ENCODE measurements around the gene ISYNA1.

The ISYNA1 gene

GRCh38 chr19:18452386-18452785 is 14.5 kb upstream of the ISYNA1 start:
- H3K27me3 ChIP-seq (ENCODE audit: control insufficient read depth, insufficient read depth, low read length), result no peaks in the 10 kb centered on the region
- TF ChIP-seq, protein P1, sequence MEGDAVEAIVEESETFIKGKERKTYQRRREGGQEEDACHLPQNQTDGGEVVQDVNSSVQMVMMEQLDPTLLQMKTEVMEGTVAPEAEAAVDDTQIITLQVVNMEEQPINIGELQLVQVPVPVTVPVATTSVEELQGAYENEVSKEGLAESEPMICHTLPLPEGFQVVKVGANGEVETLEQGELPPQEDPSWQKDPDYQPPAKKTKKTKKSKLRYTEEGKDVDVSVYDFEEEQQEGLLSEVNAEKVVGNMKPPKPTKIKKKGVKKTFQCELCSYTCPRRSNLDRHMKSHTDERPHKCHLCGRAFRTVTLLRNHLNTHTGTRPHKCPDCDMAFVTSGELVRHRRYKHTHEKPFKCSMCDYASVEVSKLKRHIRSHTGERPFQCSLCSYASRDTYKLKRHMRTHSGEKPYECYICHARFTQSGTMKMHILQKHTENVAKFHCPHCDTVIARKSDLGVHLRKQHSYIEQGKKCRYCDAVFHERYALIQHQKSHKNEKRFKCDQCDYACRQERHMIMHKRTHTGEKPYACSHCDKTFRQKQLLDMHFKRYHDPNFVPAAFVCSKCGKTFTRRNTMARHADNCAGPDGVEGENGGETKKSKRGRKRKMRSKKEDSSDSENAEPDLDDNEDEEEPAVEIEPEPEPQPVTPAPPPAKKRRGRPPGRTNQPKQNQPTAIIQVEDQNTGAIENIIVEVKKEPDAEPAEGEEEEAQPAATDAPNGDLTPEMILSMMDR (IDR thresholded peaks at IDR 0.05), result no peak
- no peaks in the 10 kb centered on the region for H3K4me1 ChIP-seq
- no peak overlapping the region for H2AFZ ChIP-seq
- no peaks in the 10 kb centered on the region for H3K36me3 ChIP-seq (ENCODE audit: control insufficient read depth, insufficient read depth, low read length)
- H3K4me2 ChIP-seq (ENCODE audit: low read length), result no peak overlapping the region
- H3K79me2 ChIP-seq, result peaks cover 26% of the 10 kb centered on the region
- no peak overlapping the region for H3K27ac ChIP-seq
- no peaks in the 10 kb centered on the region for H3K9me3 ChIP-seq (ENCODE audit: control insufficient read depth, low read length)
- H3K9ac ChIP-seq, result no peak overlapping the region
- H3K4me3 ChIP-seq (ENCODE audit: low read depth, low read length), result no peak overlapping the region

GRCh38 chr19:18450931-18451836 is 13.3 kb upstream of the ISYNA1 start:
- H3K27me3 ChIP-seq (ENCODE audit: control insufficient read depth, insufficient read depth, low read length), result no peaks in the 10 kb centered on the region

GRCh38 chr19:18450021-18450930 is 12.3 kb upstream of the ISYNA1 start:
- TF ChIP-seq, protein P1 (IDR thresholded peaks at IDR 0.05), result no peak
- Histone ChIP-seq H3K79me2 (peaks cover 29% of the 10 kb centered on the region), H2AFZ (no peak overlapping the region), H3K27me3 (ENCODE audit: control insufficient read depth, insufficient read depth, low read length) (no peaks in the 10 kb centered on the region), H3K4me2 (ENCODE audit: low read length) (no peak overlapping the region), H3K36me3 (ENCODE audit: control insufficient read depth, insufficient read depth, low read length) (no peaks in the 10 kb centered on the region), H3K27ac (no peak overlapping the region), H3K9me3 (ENCODE audit: control insufficient read depth, low read length) (no peaks in the 10 kb centered on the region), H3K9ac (no peak overlapping the region), H3K4me3 (ENCODE audit: low read depth, low read length) (no peak overlapping the region), H3K4me1 (no peaks in the 10 kb centered on the region)

More at GRCh38 chr19:18450931-18451836, 13.3 kb upstream of the ISYNA1 start:
- no peak overlapping the region for H3K27ac ChIP-seq
- no peak overlapping the region for H3K9ac ChIP-seq
- no peaks in the 10 kb centered on the region for H3K4me1 ChIP-seq
- no peaks in the 10 kb centered on the region for H3K36me3 ChIP-seq (ENCODE audit: control insufficient read depth, insufficient read depth, low read length)
- no peak overlapping the region for H3K4me2 ChIP-seq (ENCODE audit: low read length)
- H3K4me3 ChIP-seq (ENCODE audit: low read depth, low read length), result no peak overlapping the region
- H3K9me3 ChIP-seq (ENCODE audit: control insufficient read depth, low read length), result no peaks in the 10 kb centered on the region
- peaks cover 29% of the 10 kb centered on the region for H3K79me2 ChIP-seq
- TF ChIP-seq, protein P1 (IDR thresholded peaks at IDR 0.05), result peak; percentile 98
- no peak overlapping the region for H2AFZ ChIP-seq

DNA sequence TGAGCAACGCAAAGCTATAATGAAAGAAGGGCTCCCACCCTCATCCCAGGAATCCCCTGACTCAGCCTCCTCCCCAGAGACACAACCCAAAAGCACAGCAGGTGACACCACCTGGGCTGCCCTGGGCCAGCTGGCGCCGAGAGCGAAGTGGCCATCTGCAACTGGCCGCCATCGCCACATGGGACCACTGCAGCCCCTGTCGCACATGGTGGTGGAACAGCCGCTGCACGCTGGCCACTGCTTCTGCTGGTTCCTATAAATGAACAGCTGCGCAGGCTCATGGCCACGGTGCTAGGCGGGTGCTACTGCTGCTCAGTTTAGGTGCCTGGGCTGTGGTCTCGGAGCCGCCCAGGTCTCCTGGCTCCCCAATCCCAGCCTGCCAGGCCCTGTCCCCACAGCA is 11.6 kb upstream of the ISYNA1 start:
- Histone ChIP-seq H3K79me2 (peaks cover 32% of the 10 kb centered on the region), H2AFZ (no peak overlapping the region), H3K36me3 (ENCODE audit: control insufficient read depth, insufficient read depth, low read length) (no peaks in the 10 kb centered on the region), H3K27ac (no peak overlapping the region), H3K9me3 (ENCODE audit: control insufficient read depth, low read length) (no peaks in the 10 kb centered on the region), H3K4me2 (ENCODE audit: low read length) (no peak overlapping the region), H3K4me1 (no peaks in the 10 kb centered on the region), H3K27me3 (ENCODE audit: control insufficient read depth, insufficient read depth, low read length) (no peaks in the 10 kb centered on the region), H3K4me3 (ENCODE audit: low read depth, low read length) (no peak overlapping the region), H3K9ac (no peak overlapping the region)
- TF ChIP-seq, protein P1 (IDR thresholded peaks at IDR 0.05), result no peak
